Ectodermal cell (in vitro differentiated cells): ENCODE results near the gene RPL35A.
"Not testable (repeated sequence)": the region's sequence is repeated elsewhere in the genome, so short reads cannot be mapped to it uniquely, and the experiment has no call there.

Source experiments
- H3K27ac ChIP-seq: 2 replicates; pipeline ENCODE4 v1.7.0; 2013; ENCODE audit warnings: mild to moderate bottlenecking, low read depth, low read length; ENCODE audit not compliant: insufficient read depth, poor library complexity, severe bottlenecking
- H3K27me3 ChIP-seq: 2 replicates; pipeline ENCODE4 v1.7.0; 2013; ENCODE audit warnings: mild to moderate bottlenecking, low read length; ENCODE audit not compliant: insufficient read depth, control insufficient read depth, poor library complexity, severe bottlenecking
- H3K36me3 ChIP-seq: one replicate; pipeline ENCODE4 v1.7.0; 2013; ENCODE audit warnings: low read length; ENCODE audit not compliant: control insufficient read depth, insufficient read depth
- H3K4me1 ChIP-seq: one replicate; pipeline ENCODE4 v1.7.0; 2013; ENCODE audit warnings: low read length; ENCODE audit not compliant: control insufficient read depth, insufficient read depth
- H3K4me3 ChIP-seq: 2 replicates; pipeline ENCODE4 v1.7.0; 2013; ENCODE audit warnings: low read depth, low read length, control low read depth; ENCODE audit not compliant: insufficient read depth
- H3K9me3 ChIP-seq: 2 replicates; pipeline ENCODE4 v1.7.0; 2013; ENCODE audit warnings: mild to moderate bottlenecking, low read length, moderate library complexity; ENCODE audit not compliant: control insufficient read depth
- WGBS, 2 experiments: methylation state at CpG; one replicate each; pipeline ENCODE4 v1.1.7; 2013; ENCODE audit warnings: missing lambda C conversion rate in 2 of 2; 5-methylcytosine and 5-hydroxymethylcytosine counted together

RPL35A gene

DNA sequence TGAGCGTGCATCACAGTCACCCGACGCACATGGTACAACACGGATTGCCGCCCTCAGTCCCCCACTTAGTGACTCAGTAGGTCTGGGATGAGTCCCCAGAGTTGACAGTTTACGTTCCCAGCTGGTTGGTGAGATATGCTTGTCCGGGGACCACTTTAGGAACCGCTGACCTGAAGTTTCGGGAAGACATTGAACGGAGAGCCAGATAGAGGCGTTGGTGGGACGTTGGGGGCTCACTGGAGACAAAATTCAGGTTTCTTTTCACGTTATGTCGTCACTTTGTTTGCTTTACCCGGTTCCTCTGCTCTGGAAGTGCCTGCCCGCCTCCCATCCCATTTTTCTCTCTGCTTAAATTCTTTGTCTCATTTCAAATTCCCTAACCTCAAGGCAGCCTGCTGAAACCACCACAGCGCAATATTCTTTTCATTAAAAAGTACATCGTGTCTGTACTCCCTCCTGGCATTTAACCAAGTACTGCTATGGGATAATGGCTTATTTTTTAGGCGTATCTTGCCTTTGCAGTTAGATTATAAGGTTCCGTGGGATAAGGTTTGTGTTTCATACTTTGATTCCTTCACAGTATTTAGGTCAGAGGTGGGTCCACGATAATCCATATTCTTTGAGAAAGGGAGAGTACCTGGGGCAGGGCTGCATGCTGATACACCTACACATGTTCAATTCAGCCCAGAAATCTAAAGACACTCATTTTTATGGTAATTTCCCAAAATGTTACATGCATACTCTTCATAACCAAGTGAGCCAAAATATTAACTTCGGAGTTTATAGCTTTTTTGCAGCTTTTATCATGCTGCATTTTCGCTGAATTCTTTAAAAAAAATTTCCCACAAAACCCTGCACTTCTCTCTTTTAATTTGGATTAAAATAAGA is 10.9 kb downstream of the RPL35A start:
- no peaks in the 10 kb centered on the region for H3K9me3 ChIP-seq
- H3K4me3 ChIP-seq, result peak overlapping the region; percentile 65
- WGBS, 2 experiments, result 37 to 38% methylated on average over 23 of the region's 23 CpGs
- H3K36me3 ChIP-seq, result peaks cover 7% of the 10 kb centered on the region
- no peak overlapping the region for H3K27ac ChIP-seq
- H3K27me3 ChIP-seq, result no peaks in the 10 kb centered on the region
- H3K4me1 ChIP-seq, result no peaks in the 10 kb centered on the region

- Histone ChIP-seq H3K4me3 (no peak overlapping the region), H3K27me3 (no peaks in the 10 kb centered on the region), H3K9me3 (no peaks in the 10 kb centered on the region), H3K36me3 (peaks cover under 1% of the 10 kb centered on the region), H3K27ac (no peak overlapping the region), H3K4me1 (no peaks in the 10 kb centered on the region)
- 92 to 93% methylated on average over 9 of the region's 9 CpGs for WGBS, 2 experiments
Observed at GRCh38 chr3:197961582-197961945, 11.6 kb downstream of the RPL35A start.

DNA sequence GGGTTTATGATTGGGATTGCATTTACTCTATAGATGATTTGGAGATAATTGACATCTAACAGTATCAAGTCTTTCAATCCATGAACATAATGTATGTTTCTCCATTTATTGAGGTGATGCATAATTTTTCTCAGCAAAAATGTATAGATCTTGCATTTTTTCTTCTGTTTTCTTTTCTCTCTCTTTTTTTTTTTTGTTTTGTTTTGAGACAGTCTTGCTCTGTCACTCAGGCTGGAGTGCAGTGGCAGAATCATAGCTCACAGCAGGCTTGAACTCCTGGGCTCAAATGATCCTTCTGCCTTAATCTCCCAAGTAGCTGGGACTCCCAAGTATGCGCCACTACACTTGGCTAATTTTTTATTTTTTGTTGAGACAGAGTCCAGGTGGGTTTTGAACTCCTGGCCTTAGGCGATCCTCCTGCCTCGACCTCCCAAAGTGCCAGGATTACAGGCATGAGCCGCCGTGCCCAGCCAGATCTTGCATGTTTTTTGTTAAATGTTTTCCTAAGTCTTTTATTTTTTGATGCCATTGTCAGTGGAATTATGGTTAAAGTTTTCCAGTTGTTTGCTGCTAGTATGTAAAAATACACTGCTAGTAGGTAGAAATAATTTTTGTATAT is 13.1 kb downstream of the RPL35A start:
- Histone ChIP-seq H3K27ac (no peak overlapping the region), H3K4me3 (no peak overlapping the region)
- 91 to 92% methylated on average over 5 of the region's 5 CpGs for WGBS, 2 experiments

DNA sequence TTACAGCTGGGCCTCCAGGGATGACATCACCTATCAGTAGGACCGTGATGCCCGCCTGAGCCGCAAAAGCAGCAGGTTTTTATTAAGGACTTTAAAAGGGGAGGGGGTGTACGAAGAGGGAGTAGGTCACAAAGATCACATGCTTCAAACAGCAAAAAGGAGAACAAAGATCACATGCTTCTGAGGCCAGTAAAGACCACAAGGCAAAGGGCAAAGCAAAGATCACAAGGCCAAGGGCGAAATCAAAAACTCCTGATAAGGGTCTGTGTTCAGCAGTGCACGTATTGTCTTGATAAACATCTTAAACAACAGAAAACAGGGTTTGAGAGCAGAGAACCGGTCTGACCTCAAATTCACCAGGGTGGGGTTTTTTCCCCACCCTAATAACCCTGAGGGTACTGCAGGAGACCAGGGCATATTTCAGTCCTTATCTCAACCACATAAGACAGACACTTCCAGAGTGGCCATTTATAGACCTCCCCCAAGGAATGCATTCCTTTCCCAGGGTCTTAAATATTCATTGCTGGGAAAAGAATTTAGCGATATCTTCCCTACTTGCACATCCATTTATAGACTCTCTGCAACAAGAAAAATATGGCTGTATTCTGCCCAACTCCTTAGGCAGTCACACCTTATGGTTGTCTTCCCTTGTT is 17.5 kb downstream of the RPL35A start:
- H3K9me3 ChIP-seq, H3K4me1 ChIP-seq, H3K27ac ChIP-seq, H3K4me3 ChIP-seq, H3K36me3 ChIP-seq, H3K27me3 ChIP-seq: not testable (repeated sequence)
- WGBS, 2 experiments, result 93 to 95% methylated on average over 8 of the region's 8 CpGs

More for the DNA sequence above, 13.1 kb downstream of the RPL35A start:
- Histone ChIP-seq H3K36me3 (no peaks in the 10 kb centered on the region), H3K4me1 (no peaks in the 10 kb centered on the region), H3K9me3 (no peaks in the 10 kb centered on the region), H3K27me3 (no peaks in the 10 kb centered on the region)

GRCh38 chr3:197970588-197970987 is 20.6 kb downstream of the RPL35A start:
- no peaks in the 10 kb centered on the region for H3K36me3 ChIP-seq
- H3K9me3 ChIP-seq, result no peaks in the 10 kb centered on the region
- no peaks in the 10 kb centered on the region for H3K4me1 ChIP-seq
- no peaks in the 10 kb centered on the region for H3K27me3 ChIP-seq
- no peak overlapping the region for H3K4me3 ChIP-seq
- WGBS, 2 experiments, result 77 to 88% methylated on average over 3 of the region's 3 CpGs
- H3K27ac ChIP-seq, result no peak overlapping the region

GRCh38 chr3:197974016-197974415 is 24.0 kb downstream of the RPL35A start:
- 89 to 100% methylated on average over 1 of the region's 1 CpG for WGBS, 2 experiments
- Histone ChIP-seq H3K27ac (no peak overlapping the region), H3K36me3 (no peaks in the 10 kb centered on the region), H3K4me3 (no peak overlapping the region), H3K4me1 (no peaks in the 10 kb centered on the region), H3K27me3 (no peaks in the 10 kb centered on the region), H3K9me3 (no peaks in the 10 kb centered on the region)

GRCh38 chr3:197975311-197975710 is 25.3 kb downstream of the RPL35A start:
- no peaks in the 10 kb centered on the region for H3K9me3 ChIP-seq
- WGBS, 2 experiments, result 97 to 98% methylated on average over 7 to 8 of the region's 8 CpGs
- no peak overlapping the region for H3K27ac ChIP-seq
- no peaks in the 10 kb centered on the region for H3K27me3 ChIP-seq
- no peak overlapping the region for H3K4me3 ChIP-seq
- H3K4me1 ChIP-seq, result no peaks in the 10 kb centered on the region
- no peaks in the 10 kb centered on the region for H3K36me3 ChIP-seq

DNA sequence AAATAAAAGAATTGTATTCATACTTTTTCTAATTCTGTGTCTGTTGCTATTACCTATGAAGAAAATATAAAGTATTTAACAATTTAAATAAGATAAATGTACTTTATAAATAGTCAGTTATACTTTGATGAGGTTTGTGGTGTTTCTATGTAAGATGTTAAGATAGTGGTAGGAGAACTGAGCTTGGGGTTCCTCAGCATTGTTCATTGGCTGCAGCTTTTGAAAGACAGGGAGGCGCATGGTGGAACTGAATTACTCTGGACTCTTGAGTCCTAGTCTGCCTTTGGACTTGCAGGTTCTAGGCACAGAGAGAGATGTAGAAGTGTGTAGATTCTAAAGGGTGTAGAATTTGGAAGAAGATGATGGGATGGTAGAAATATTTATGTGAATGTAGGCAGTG is 33.1 kb downstream of the RPL35A start:
- WGBS, 2 experiments, result 97 to 100% methylated on average over 1 of the region's 1 CpG
- no peak overlapping the region for H3K27ac ChIP-seq
- no peaks in the 10 kb centered on the region for H3K27me3 ChIP-seq

GRCh38 chr3:197989651-197990050 is 39.7 kb downstream of the RPL35A start:
- Histone ChIP-seq H3K27ac (no peak overlapping the region), H3K4me3 (no peak overlapping the region), H3K27me3 (no peaks in the 10 kb centered on the region), H3K4me1 (no peaks in the 10 kb centered on the region), H3K36me3 (no peaks in the 10 kb centered on the region), H3K9me3 (no peaks in the 10 kb centered on the region)
- 94 to 95% methylated on average over 4 of the region's 4 CpGs for WGBS, 2 experiments

More for the DNA sequence above, 33.1 kb downstream of the RPL35A start:
- Histone ChIP-seq H3K4me1 (no peaks in the 10 kb centered on the region), H3K4me3 (no peak overlapping the region), H3K9me3 (no peaks in the 10 kb centered on the region), H3K36me3 (no peaks in the 10 kb centered on the region)

DNA sequence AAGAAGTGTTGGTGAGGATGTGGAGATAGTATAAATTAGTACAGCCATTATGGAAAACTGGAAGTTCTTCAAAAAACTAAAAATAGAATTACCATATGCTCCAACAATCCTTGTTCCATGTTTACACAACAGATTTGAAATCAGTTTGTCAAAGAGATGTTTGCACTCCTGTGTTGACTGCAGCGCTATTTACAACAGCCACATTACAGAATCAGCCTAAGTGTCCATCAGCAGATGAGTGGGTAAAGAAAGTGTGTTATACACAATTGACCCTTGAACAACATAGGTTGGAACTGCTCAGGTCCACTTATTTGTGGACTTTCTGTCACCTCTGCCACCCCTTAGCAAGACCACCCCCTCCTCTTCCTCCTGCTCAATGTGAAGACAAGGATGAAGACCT is 44.7 kb downstream of the RPL35A start:
- Histone ChIP-seq H3K4me3 (no peak overlapping the region), H3K36me3 (no peaks in the 10 kb centered on the region), H3K27ac (no peak overlapping the region), H3K9me3 (no peaks in the 10 kb centered on the region), H3K27me3 (no peaks in the 10 kb centered on the region), H3K4me1 (no peaks in the 10 kb centered on the region)
- 90 to 100% methylated on average over 1 of the region's 1 CpG for WGBS, 2 experiments
